Parathyroid adenoma (tissue), 2 donors: ENCODE results near the gene COA6.
"Not testable (repeated sequence)": the region's sequence is repeated elsewhere in the genome, so short reads cannot be mapped to it uniquely, and the experiment has no call there.

Experiments used
- H2AFZ ChIP-seq: fragments of 300-600 bp; sonication (generic); one replicate; pipeline ENCODE4 v1.7.0; 2017; ENCODE audit warnings: antibody characterized with exemption, mild to moderate bottlenecking
- H3K27ac ChIP-seq: fragments of 300-600 bp; sonication (generic); one replicate; pipeline ENCODE4 v1.7.0; 2017
- H3K27me3 ChIP-seq: fragments of 300-600 bp; sonication (generic); one replicate; pipeline ENCODE4 v1.7.0; 2017; ENCODE audit warnings: low read length; ENCODE audit not compliant: control insufficient read depth, insufficient read depth
- H3K36me3 ChIP-seq: fragments of 300-600 bp; sonication (generic); one replicate; pipeline ENCODE4 v1.7.0; 2017; ENCODE audit warnings: low read length; ENCODE audit not compliant: control insufficient read depth, insufficient read depth
- H3K4me1 ChIP-seq: fragments of 300-600 bp; sonication (generic); one replicate; pipeline ENCODE4 v1.7.0; 2017; ENCODE audit warnings: control low read depth
- H3K4me2 ChIP-seq: fragments of 300-600 bp; sonication (generic); one replicate; pipeline ENCODE4 v1.7.0; 2017; ENCODE audit warnings: low read length
- H3K4me3 ChIP-seq: fragments of 300-600 bp; sonication (generic); one replicate; pipeline ENCODE4 v1.7.0; 2017; ENCODE audit warnings: low read depth, low read length
- H3K79me2 ChIP-seq: fragments of 300-600 bp; sonication (generic); one replicate; pipeline ENCODE4 v1.7.0; 2017; ENCODE audit warnings: control low read depth
- H3K9ac ChIP-seq: fragments of 300-600 bp; sonication (generic); one replicate; pipeline ENCODE4 v1.7.0; 2017; ENCODE audit warnings: mild to moderate bottlenecking
- H3K9me3 ChIP-seq: fragments of 300-600 bp; sonication (generic); one replicate; pipeline ENCODE4 v1.7.0; 2017; ENCODE audit warnings: low read length; ENCODE audit not compliant: control insufficient read depth
- TF ChIP-seq, protein P1 (sequence below): fragments of 300-600 bp; sonication (generic); IDR thresholded peaks from one replicate; pipeline ENCODE4 v1.7.0; 2017; ENCODE audit warnings: antibody characterized with exemption, mild to moderate bottlenecking
- donor health status: primary hyperparathyroidism.

Gene COA6

DNA sequence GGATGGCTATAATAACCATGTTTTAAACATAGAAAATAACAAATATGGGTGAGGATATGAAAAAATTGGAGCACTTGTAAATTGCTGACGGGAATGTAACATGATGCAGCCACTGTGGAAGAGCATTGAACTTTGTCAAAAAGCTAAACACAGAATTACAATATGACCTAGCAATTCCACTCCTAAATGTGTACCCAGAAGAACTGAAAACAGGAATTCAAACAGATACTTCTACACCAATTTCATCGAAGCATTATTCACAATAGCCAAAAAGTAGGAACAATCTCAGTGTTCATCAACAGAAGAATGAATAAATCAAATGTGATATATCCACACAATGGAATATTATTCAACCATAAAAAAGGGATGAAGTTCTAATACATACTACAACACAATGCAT is 32.7 kb upstream of the COA6 start:
- no peaks in the 10 kb centered on the region for H3K79me2 ChIP-seq
- no peaks in the 10 kb centered on the region for H3K36me3 ChIP-seq
- H3K4me2 ChIP-seq: no peak overlapping the region
- no peak overlapping the region for H3K4me3 ChIP-seq
- TF ChIP-seq, protein P1, sequence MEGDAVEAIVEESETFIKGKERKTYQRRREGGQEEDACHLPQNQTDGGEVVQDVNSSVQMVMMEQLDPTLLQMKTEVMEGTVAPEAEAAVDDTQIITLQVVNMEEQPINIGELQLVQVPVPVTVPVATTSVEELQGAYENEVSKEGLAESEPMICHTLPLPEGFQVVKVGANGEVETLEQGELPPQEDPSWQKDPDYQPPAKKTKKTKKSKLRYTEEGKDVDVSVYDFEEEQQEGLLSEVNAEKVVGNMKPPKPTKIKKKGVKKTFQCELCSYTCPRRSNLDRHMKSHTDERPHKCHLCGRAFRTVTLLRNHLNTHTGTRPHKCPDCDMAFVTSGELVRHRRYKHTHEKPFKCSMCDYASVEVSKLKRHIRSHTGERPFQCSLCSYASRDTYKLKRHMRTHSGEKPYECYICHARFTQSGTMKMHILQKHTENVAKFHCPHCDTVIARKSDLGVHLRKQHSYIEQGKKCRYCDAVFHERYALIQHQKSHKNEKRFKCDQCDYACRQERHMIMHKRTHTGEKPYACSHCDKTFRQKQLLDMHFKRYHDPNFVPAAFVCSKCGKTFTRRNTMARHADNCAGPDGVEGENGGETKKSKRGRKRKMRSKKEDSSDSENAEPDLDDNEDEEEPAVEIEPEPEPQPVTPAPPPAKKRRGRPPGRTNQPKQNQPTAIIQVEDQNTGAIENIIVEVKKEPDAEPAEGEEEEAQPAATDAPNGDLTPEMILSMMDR: no peak
- H3K9ac ChIP-seq: no peak overlapping the region
- no peak overlapping the region for H2AFZ ChIP-seq
- no peak overlapping the region for H3K27ac ChIP-seq
- no peaks in the 10 kb centered on the region for H3K27me3 ChIP-seq
- no peaks in the 10 kb centered on the region for H3K9me3 ChIP-seq
- no peaks in the 10 kb centered on the region for H3K4me1 ChIP-seq

DNA sequence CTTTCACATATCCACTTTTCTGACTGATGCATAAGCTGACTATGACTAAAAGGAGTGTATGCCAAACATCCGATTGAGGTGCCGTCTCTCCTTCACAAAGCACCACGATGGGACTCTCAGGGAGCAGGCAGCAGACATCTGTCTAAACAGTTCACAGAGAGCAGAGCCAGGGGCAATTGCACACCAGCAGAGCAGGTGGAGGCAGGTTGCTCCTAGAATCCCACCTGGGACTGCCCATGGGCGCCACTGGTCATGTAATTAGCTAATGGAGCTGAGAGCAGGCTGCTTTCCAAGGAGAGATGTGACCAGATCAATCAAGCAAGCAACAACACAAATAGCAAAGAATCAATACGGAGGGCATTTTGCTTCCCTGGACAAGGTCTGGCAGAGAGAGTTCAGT is 30.5 kb upstream of the COA6 start:
- Histone ChIP-seq H2AFZ (no peak overlapping the region), H3K4me1 (no peaks in the 10 kb centered on the region), H3K27ac (no peak overlapping the region), H3K79me2 (no peaks in the 10 kb centered on the region), H3K36me3 (no peaks in the 10 kb centered on the region), H3K27me3 (no peaks in the 10 kb centered on the region), H3K4me3 (no peak overlapping the region), H3K9me3 (no peaks in the 10 kb centered on the region), H3K9ac (no peak overlapping the region), H3K4me2 (no peak overlapping the region)
- TF ChIP-seq, protein P1: no peak

DNA sequence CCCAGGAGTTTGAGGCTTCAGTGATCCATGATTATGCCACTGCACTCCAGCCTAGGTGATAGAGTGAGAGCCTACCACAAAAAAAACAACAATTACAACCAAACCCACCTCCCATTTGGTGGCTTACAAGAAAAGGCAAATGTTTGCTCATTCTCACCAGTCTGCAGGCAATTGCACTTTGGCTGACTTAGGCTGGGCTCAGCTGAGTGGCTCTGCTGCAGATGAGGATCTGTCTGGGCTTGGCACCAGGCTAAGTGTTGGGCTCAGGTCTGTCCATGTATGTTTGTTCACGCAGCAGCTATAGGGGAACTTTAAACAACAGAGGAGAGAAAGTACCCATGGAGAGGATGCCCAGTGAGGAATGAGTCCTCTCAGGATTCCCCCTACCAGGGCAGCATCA is 28.0 kb upstream of the COA6 start:
- H3K36me3 ChIP-seq: no peaks in the 10 kb centered on the region
- TF ChIP-seq, protein P1: no peak
- H3K4me3 ChIP-seq: no peak overlapping the region
- H3K9me3 ChIP-seq: no peaks in the 10 kb centered on the region
- no peak overlapping the region for H3K9ac ChIP-seq
- H3K27me3 ChIP-seq: no peaks in the 10 kb centered on the region
- no peak overlapping the region for H3K27ac ChIP-seq
- no peak overlapping the region for H3K4me2 ChIP-seq
- no peak overlapping the region for H2AFZ ChIP-seq
- H3K79me2 ChIP-seq: no peaks in the 10 kb centered on the region
- no peaks in the 10 kb centered on the region for H3K4me1 ChIP-seq

DNA sequence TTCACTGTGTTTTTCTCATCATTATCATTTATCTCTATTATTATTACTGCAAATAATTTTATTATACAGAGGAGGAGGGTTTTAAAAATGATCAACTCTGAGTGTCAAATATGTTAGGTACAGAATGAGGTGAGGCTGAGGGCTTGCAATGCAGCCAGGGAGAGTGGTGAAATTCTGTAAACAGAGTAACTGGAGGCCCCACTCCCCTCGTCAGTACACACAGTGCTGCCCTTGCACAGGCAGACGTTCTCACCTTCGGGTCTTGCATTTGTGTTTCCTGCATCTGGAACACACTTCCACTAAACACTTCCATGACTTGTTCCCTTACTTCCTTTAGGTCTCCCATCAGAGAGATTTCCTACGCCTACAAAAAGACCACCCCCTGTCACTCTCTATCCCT is 24.3 kb upstream of the COA6 start:
- no peak overlapping the region for H3K4me2 ChIP-seq
- H3K4me1 ChIP-seq: no peaks in the 10 kb centered on the region
- no peaks in the 10 kb centered on the region for H3K36me3 ChIP-seq
- no peaks in the 10 kb centered on the region for H3K9me3 ChIP-seq
- TF ChIP-seq, protein P1: no peak
- no peaks in the 10 kb centered on the region for H3K27me3 ChIP-seq
- no peak overlapping the region for H3K4me3 ChIP-seq
- no peak overlapping the region for H3K9ac ChIP-seq
- no peaks in the 10 kb centered on the region for H3K79me2 ChIP-seq
- H2AFZ ChIP-seq: no peak overlapping the region
- no peak overlapping the region for H3K27ac ChIP-seq

DNA sequence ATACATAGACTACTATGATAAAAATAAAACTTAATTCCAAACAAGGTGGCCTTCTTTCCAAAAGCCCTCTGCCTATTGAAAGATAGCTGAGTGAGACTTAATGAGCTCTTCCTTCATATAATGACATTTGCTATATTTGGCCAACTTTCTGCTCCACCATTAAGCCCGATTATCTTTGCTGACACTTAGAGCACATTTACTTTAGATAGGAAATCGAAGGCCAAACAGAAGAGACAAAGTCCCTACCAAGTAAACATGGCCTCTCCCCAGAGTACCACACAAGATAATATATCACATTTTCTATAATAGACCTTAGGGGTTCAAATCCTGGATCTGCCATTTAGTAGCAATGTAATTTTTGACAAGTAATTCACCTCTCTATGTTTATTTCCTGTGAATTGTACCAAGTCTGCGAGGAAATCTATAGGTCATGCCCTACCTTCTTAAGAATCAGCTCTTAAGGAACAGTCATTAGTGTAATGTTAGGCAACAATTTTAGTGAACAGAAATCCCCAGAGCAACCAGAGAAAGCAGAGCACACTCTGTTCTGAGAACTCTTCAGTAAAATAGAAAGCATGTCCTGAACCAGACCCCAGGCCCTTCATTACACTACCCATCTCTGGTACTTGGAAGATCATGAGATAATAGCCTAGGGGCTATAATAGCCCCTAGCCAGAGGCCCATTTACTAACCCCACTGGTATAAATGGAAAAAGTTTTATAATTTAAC is 17.3 kb upstream of the COA6 start:
- Histone ChIP-seq H3K4me3 (no peak overlapping the region), H3K9me3 (no peaks in the 10 kb centered on the region), H3K4me1 (no peaks in the 10 kb centered on the region), H3K27me3 (no peaks in the 10 kb centered on the region), H3K9ac (no peak overlapping the region), H3K27ac (no peak overlapping the region), H2AFZ (peak overlapping the region; percentile 80), H3K36me3 (no peaks in the 10 kb centered on the region), H3K79me2 (peaks cover 4% of the 10 kb centered on the region), H3K4me2 (no peak overlapping the region)
- TF ChIP-seq, protein P1: no peak

DNA sequence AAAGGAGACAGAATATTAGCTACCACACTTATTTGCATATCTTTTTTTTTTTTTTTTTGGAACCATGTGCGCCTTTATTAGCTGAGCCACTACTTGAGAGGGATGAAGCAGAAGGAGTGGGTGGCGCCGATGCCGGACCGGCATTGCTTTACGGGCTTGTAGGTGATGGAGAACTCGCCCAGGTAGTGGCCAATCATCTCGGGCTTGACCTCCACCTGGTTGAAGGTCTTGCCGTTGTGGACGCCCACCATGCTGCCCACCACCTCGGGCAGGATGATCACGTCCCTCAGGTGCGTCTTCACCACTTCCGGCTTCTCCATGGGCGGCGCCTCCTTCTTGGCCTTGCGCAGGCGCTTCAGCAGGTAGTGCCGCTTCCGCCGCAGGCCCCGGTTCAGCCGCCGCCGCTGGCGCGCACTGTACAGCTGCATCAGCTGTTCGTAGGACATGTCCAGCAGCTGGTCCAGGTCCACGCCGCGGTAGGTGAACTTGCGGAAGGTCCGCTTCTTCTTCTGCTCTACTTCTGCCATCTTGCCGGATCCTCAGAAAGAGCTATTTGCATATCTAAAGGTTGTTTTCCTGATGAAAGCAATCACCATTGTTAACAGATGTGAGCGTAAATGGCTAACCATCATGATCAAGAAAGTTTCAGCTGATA is 16.5 kb upstream of the COA6 start:
- H3K4me1 ChIP-seq, H3K9me3 ChIP-seq, H3K79me2 ChIP-seq, H3K4me2 ChIP-seq, H3K36me3 ChIP-seq, H3K9ac ChIP-seq, H3K27me3 ChIP-seq, H3K4me3 ChIP-seq: not testable (repeated sequence)
- peak overlapping the region; percentile 55 for H3K27ac ChIP-seq
- H2AFZ ChIP-seq: peak overlapping the region; percentile 80
